HG02885 (cell line): Measurements from ENCODE around the gene OR52A1.

Source experiments
- ATAC-seq: cut with Tn5 transposase; IDR thresholded peaks from one replicate; pipeline ENCODE4 v1.9.1; 2021; ENCODE audit warnings: mild to moderate bottlenecking; ENCODE audit not compliant: unreplicated experiment, poor library complexity

The OR52A1 gene

DNA sequence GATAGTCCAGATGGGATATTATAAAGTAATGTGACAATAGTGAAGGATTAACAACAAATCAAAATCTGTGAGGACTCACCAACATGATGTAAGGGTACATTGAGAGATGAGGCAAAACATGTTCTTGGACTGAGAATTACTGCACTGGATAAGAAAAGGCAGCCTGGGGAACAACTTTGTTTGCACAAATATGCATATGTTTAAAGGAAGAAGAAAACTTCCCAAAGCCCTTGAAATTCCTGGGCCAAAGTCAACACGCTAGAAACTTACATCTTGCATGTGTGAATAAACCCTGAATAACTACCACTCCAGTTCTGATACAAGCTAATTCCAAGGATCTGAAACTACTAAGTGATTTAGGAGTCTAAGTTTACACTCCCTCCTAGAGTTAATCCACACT, 17.5 kb downstream of the OR52A1 start:
- ATAC-seq = no peak

DNA sequence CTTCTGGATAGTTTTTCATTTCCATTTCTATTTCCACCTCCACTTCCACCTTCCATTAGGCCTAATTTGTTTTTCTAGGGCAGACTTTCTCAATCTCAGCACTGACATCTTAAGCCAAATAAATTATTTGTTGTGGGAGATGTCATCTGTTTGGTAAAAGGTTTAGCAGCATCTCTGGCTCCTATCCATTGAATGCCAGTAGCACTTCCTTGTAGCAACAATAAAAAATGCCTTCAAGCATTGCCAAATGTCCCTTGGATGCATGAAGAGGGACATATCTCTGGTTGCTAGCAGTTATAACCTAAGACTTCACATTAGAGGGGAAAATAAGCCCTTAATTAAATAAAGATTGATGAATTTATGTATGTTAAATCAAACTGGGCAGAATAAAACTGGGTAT, 18.3 kb downstream of the OR52A1 start:
- no peak for ATAC-seq

DNA sequence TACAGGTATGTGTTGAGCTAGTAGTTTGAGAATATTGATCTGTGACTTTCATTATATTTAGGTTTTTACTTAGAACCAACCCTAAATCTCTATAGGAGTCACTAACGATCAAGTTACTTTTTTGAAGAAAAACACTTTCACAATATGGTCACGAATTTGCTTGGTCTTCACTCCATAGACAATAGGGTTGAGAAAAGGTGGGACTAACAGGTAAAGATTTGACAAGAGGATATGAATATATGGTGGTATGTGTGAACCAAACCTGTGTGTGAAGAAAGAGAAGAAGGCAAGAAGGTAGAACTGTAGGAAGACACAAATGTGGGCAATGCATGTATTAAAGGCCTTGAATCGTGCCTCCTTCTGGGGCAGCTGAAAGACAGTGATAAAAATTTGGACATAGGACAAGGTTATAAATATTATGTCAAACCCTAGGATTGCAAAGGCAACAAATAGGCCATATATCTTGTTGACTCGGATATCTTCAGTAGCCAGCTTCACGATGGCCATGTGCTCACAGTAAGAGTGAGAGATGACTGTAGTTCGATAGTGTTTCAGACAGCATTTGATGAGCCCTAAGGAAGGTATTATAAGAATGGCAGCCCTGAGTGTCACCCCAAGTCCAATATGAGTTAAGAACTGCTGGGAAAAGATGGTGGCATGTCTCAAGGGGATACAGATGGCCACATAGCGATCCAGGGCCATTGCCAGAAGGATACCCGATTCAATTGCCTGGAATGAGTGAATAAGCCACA, 22.8 kb downstream of the OR52A1 start:
- ATAC-seq = no peak

DNA sequence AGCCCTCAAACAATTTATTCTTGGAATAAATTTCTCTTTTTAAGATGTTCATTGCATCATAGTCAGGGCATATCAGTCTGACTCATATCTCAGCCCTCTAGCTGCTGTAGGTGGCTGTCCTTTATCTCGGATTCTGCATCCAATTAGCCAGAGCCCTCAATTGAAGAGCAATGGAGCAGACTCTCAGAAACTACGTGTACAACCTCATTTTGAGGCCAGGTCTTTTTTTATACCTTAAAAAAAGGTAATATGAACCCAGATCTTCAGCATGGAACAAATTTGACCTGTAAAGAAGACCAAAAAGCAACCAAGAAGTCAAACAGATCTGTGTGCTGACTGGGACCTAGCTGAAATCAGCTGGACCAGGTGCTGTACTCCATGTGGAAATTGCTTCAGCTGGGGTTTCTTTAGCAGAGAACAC, 25.1 kb downstream of the OR52A1 start:
- no peak for ATAC-seq

DNA sequence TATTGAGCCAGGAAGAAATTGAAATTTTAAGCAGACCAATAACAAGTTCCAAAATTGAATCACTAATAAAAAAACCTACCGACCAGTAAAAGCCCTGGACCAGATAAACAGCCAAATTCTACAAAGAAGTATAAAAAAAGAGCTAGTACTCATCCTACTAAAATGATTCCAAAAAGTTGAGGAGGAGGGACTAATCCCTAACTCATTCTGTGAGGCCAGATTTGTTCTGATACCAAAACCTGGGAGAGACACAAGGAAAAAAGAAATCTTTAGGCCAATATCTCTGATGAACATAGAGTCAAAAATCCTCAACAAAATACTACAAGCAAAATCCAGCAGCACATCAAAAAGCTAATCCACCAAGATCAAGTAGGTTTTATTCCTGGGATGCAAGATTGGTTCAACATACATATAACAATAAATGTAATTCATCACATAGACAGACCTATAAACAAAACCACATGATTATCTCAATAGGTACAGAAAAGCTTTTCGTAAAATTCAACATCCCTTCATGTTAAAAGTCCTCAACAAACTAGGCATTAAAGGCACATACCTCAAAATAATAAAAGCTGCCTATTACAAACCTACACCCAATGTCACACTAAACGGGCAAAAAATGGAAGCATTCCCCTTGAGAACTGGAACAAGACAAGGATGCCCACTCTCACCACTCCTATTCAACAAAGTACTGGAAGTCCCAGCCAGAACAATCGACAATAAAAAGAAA, 29.5 kb downstream of the OR52A1 start:
- ATAC-seq = no peak

DNA sequence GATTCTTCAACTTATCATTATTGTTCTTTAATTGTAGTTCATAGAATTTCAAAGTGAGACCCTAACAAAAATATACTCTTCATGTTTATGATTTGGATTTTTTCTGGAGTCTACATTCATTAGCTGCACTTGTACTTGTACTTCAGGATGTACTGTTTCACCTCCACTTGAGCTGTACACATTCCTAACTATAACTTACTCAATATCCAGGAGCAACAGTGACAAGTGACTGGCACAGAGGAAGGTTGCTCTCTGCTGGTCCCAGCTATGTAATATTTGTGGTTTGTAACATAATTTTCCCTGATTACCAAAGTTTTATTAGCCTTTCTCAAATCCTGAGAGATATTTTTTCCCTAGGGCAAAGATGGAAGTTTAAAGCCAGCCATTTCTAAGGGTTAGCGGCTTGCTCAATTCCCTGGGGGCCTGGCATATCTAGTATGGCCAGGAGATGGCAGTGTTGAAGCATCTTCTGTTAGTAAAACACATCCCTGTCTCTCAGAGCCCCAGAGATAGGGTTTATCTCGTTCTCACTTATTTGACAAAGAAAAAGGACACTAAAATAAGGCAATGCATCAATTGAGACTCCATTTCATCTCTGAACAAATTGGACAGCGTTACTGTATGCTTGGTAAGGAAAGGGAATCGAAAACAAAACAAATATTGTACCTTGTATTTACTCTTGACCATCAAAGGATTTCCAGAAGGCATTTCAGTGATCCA, 30.6 kb downstream of the OR52A1 start:
- peak; percentile 97 for ATAC-seq

DNA sequence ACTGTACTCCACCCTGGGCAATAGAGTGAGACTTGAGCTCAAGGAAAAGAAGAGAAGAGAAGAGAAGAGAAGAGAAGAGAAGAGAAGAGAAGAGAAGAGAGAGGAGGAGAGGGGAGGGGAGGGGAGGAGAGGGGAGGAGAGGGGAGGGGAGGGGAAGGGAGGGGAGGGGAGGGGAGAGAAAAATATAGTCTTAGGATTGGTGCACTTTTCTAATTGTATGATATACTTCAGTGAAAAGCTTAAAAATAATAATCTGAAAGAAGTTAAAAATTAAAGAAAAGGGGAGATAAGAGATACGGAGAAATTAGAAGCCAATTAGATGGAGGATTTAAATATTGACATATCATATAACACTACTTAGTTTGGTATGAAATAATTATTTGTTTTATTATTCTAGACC, 35.7 kb downstream of the OR52A1 start:
- ATAC-seq = no peak

- no peak for ATAC-seq
Measured at GRCh38 chr11:5117588-5117987, 37.0 kb downstream of the OR52A1 start.

DNA sequence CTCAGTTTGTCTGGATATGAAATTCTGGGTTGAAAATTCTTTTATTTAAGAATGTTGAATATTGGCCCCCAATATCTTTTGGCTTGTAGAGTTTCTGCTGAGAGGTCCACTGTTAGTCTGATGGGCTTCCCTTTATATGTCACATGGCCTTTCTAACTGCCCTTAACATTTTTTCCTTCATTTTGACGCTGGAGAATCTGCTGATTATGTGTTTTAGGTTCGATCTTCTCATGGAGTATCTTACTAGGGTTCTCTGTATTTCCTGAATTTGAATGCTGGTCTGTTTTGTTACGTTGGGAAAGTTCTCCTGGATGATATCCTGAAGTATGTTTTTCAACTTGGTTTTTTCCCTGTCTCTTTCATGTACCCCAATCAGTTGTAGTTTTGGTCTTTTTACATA, 39.2 kb downstream of the OR52A1 start:
- no peak for ATAC-seq

DNA sequence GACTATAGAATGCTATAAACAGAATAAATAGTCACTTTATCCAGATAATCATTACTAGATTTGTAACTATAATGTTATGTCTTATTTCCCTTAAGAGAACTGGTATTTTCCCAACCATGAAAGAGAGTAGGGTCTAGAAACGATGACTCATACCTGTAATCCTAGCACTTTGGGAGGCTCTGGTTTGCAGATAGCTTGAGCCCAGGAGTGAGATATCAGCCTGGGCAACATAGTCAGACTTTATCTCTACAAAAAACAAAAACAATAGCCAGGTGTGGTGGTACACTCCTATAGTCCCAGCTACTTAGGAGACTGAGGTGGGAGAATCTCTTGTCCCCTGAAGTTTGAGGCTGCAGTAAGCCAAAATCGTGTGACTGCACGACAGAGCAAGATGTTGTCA, 47.3 kb downstream of the OR52A1 start:
- ATAC-seq = no peak

DNA sequence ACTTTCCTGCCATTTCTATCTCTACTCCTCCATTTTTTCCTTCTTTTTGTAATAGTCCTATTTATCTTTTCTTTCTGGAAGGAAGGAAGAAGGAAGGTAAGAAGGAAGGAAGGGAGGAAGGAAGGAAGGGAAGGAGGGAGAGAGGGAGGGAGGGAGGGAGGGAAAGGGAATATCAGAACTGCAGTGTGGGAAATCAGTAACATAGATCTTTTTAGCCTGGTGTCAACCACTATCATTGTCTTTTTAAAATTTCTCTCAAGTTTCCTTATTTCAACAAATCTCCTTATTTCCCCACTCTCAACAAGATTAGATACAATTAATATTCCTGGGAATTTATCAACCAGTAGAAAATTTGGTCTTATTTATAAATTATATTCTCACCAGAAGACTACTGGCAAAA, 51.5 kb downstream of the OR52A1 start:
- ATAC-seq = no peak

- no peak for ATAC-seq
Measured at GRCh38 chr11:5102246-5102645, 52.3 kb downstream of the OR52A1 start.

DNA sequence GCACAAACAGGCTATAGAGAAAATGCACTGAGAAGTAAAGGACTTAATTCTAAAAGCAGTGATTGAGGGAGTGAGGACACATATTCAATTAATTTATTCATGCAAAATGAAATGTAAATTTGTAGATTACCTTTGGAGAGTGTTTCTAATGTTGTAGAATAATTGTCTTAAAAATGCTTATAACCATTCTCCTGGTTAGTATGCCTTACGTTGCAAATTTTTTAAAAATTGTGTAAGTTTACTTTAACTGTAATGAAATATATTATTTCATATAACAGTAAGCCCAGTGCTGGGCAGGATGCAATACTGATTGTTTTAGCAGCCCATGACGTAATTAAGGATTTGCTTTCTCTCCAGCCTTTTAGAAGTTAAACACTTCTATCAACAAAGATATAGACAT, 58.5 kb downstream of the OR52A1 start:
- ATAC-seq = no peak
